ENCODE measurements around the gene SMARCD1.

Gene SMARCD1

GRCh38 chr12:50084775-50085614 is at the start of gene SMARCD1:
SMARCD1 (plus strand) TSS chr12:50085342; CDS start chr12:50085370, 28 bp downstream.
- peak within 1 kb of the TSS; percentile 77 for H3K27ac ChIP-seq (ENCODE audit: low read depth, low read length)
- no peaks in the 10 kb centered on the region for H4K20me1 ChIP-seq (ENCODE audit: low read depth, low read length)
- peaks cover 12% of the 10 kb centered on the region for H3K36me3 ChIP-seq (ENCODE audit: low read length)
- no peaks in the 10 kb centered on the region for H3K9me3 ChIP-seq (ENCODE audit: insufficient read depth, low read length)
- peak; percentile 70 for TF ChIP-seq CTCF (IDR thresholded peaks at IDR 0.05; ENCODE audit: insufficient read depth, low read length, poor library complexity, severe bottlenecking)
- no peak for TF ChIP-seq EZH2phosphoT487 (conservative IDR thresholded peaks at IDR 0.05; ENCODE audit: low read length)
- H2AFZ ChIP-seq (ENCODE audit: low read depth, low read length, severe bottlenecking), result peak within 1 kb of the TSS; percentile 84
- peaks cover 27% of the 10 kb centered on the region for H3F3A ChIP-seq (ENCODE audit: insufficient read depth)
- H3K27me3 ChIP-seq (ENCODE audit: low read length), result no peaks in the 10 kb centered on the region
- H3K79me2 ChIP-seq (ENCODE audit: insufficient read depth, low read length), result no peaks in the 10 kb centered on the region; the same call in 1 of the 2 replicates
- peak within 1 kb of the TSS; percentile 73 for H3K9ac ChIP-seq (ENCODE audit: low read length)
- peak within 1 kb of the TSS; percentile 73 for H3K4me2 ChIP-seq (ENCODE audit: low read depth, low read length, poor library complexity, severe bottlenecking)
- no peaks in the 10 kb centered on the region for H3K9me2 ChIP-seq (replicated peaks; ENCODE audit: insufficient read depth, low read length)
- peak within 1 kb of the TSS; percentile 81 for H3K4me3 ChIP-seq (ENCODE audit: insufficient read depth, low read length, poor library complexity, severe bottlenecking)

- no peak for TF ChIP-seq EZH2phosphoT487 (conservative IDR thresholded peaks at IDR 0.05; ENCODE audit: low read length)
- TF ChIP-seq CTCF (IDR thresholded peaks at IDR 0.05; ENCODE audit: insufficient read depth, low read length, poor library complexity, severe bottlenecking), result no peak
- Histone ChIP-seq H2AFZ (ENCODE audit: low read depth, low read length, severe bottlenecking) (no peak overlapping the region), H3K27ac (ENCODE audit: low read depth, low read length) (no peak overlapping the region), H3K9me3 (ENCODE audit: insufficient read depth, low read length) (no peaks in the 10 kb centered on the region), H3F3A (ENCODE audit: insufficient read depth) (no peaks in the 10 kb centered on the region), H4K20me1 (ENCODE audit: low read depth, low read length) (no peaks in the 10 kb centered on the region), H3K9ac (ENCODE audit: low read length) (no peak overlapping the region), H3K4me2 (ENCODE audit: low read depth, low read length, poor library complexity, severe bottlenecking) (no peak overlapping the region), H3K4me3 (ENCODE audit: insufficient read depth, low read length, poor library complexity, severe bottlenecking) (no peak overlapping the region), H3K79me2 (ENCODE audit: insufficient read depth, low read length) (no peaks in the 10 kb centered on the region), H3K27me3 (ENCODE audit: low read length) (no peaks in the 10 kb centered on the region), H3K36me3 (ENCODE audit: low read length) (no peaks in the 10 kb centered on the region), H3K9me2 (replicated peaks; ENCODE audit: insufficient read depth, low read length) (no peaks in the 10 kb centered on the region)
These were observed 46.8 kb upstream of the SMARCD1 start for GRCh38 chr12:50038336-50038735.

DNA sequence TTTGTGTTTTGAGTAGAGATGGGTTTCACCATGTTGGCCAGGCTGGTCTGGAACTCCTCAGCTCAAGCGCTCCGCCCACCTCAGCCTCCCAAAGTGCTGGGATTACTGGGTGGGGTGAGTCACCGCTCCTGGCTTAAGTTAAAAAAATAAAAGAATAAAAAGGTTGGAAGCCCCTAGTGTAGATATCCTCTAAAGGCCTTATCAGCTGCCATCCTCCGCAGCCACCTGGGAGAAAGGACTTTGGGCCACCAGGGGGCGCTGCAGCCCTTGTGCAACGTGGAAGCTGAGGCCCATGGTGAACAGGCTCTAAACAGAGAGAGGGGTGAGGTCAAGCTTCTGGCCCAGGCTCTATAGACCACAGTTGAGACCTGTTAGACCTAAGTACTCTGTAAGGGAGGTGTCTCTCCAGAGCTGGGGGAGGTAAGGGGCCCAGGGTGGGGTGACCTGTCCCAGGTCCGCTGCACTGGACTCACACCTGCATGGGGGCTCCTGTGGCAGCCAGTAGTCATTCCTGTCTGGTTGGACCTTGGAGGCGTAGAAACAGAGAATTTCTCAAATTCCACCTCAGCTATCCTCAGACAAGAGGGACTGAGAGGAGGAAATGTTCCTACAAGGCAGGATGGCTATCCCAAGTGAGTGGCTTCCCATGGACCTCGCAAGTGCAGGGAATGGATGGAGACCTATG is 45.8 kb upstream of the SMARCD1 start:
- Histone ChIP-seq H3K27me3 (ENCODE audit: low read length) (no peaks in the 10 kb centered on the region), H3F3A (ENCODE audit: insufficient read depth) (no peaks in the 10 kb centered on the region), H3K9me3 (ENCODE audit: insufficient read depth, low read length) (no peaks in the 10 kb centered on the region), H3K9me2 (replicated peaks; ENCODE audit: insufficient read depth, low read length) (no peaks in the 10 kb centered on the region), H3K27ac (ENCODE audit: low read depth, low read length) (no peak overlapping the region), H3K9ac (ENCODE audit: low read length) (no peak overlapping the region), H2AFZ (ENCODE audit: low read depth, low read length, severe bottlenecking) (no peak overlapping the region), H3K36me3 (ENCODE audit: low read length) (no peaks in the 10 kb centered on the region), H3K79me2 (ENCODE audit: insufficient read depth, low read length) (no peaks in the 10 kb centered on the region), H3K4me3 (ENCODE audit: insufficient read depth, low read length, poor library complexity, severe bottlenecking) (no peak overlapping the region), H3K4me2 (ENCODE audit: low read depth, low read length, poor library complexity, severe bottlenecking) (no peak overlapping the region), H4K20me1 (ENCODE audit: low read depth, low read length) (no peaks in the 10 kb centered on the region)
- no peak for TF ChIP-seq EZH2phosphoT487 (conservative IDR thresholded peaks at IDR 0.05; ENCODE audit: low read length)
- TF ChIP-seq CTCF (IDR thresholded peaks at IDR 0.05; ENCODE audit: insufficient read depth, low read length, poor library complexity, severe bottlenecking), result peak; percentile 97

Measured in SU-DHL-6 (cell line).